ENCODE data around the gene TBL1XR1.

The TBL1XR1 gene

DNA sequence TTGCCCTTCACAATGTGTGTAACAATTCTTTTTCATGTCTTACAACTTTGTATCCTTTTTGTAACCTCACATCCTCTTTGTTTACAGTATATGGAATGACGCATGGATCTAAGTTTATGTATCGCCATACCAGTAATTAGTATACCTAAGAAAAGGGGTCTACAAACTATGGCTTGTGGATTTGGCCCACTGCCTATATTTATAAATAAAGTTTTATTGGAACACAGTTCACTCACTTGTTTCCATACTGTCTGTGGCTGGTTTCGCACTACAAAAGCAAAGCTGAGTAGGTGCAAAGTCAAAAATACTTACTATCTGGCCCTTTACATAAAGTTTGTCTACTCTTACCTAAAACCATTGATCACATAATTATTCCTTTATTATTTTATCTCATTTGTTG, 226.5 kb downstream of the TBL1XR1 start:
- TF ChIP-seq CTCF (conservative IDR thresholded peaks at IDR 0.05; ENCODE audit: low read depth) = no peak
- H3K27ac ChIP-seq = no peak overlapping the region
- ChIA-PET POLR2A (ENCODE audit: low non-redundant PET) (no interaction called here), CTCF (no interaction called here)
- DNase-seq (ENCODE audit: low spot score) = no peak

- no peak for TF ChIP-seq CTCF (conservative IDR thresholded peaks at IDR 0.05; ENCODE audit: low read depth)
- CTCF ChIA-PET = no interaction called here
- POLR2A ChIA-PET (ENCODE audit: low non-redundant PET) = no interaction called here
- no peak for DNase-seq (ENCODE audit: low spot score)
- no peak overlapping the region for H3K27ac ChIP-seq
These were observed 227.8 kb downstream of the TBL1XR1 start for GRCh38 chr3:176969506-176969905.
